HEK293 (cell line): ENCODE data around the gene IGDCC3.
A peak's percentile ranks its signal among the peaks of the same experiment; 100 is the strongest.

ENCODE experiments used
- CTCF ChIA-PET: fragments of 350-600 bp; formaldehyde crosslinking; extraction: SDS; loops from one replicate; lab custom pipeline; 2021; ENCODE audit warnings: antibody characterized with exemption; lab: Yijun Ruan, JAX
- POLR2A ChIA-PET: fragments of 300-600 bp; formaldehyde crosslinking; extraction: SDS; loops from one replicate; lab custom pipeline; 2020; ENCODE audit warnings: antibody characterized with exemption, inconsistent platforms; lab: Yijun Ruan, JAX
- H3K27ac ChIP-seq: fragments of 200-500 bp; sonication (Bioruptor generic); 2 replicates; pipeline ENCODE4 v1.5.1; 2014; ENCODE audit warnings: low read depth, low read length, control low read depth, inconsistent platforms; ENCODE audit errors: extremely low read depth
- H3K36me3 ChIP-seq, 2 experiments: fragments of 200-500 bp in 1 of 2; sonication (Bioruptor generic) in 1 of 2; 1 replicate in 1 of 2; 2 replicates in 1 of 2; pipeline ENCODE4 v1.5.1; 2014 to 2017; ENCODE audit warnings: inconsistent platforms in 2 of 2, low read length in 2 of 2; ENCODE audit not compliant: control insufficient read depth in 2 of 2, insufficient read depth in 1 of 2
- H3K4me1 ChIP-seq: fragments of 200-500 bp; sonication (Bioruptor generic); 2 replicates; pipeline ENCODE4 v1.5.1; 2014; ENCODE audit warnings: mild to moderate bottlenecking, low read length, inconsistent platforms; ENCODE audit not compliant: control insufficient read depth, insufficient read depth
- H3K4me3 ChIP-seq: 2 replicates; pipeline ENCODE4 v1.5.1; 2011; ENCODE audit warnings: low read depth, mild to moderate bottlenecking, control low read depth, low read length, moderate library complexity
- H3K9me3 ChIP-seq: fragments of 200-500 bp; sonication (Bioruptor generic); 2 replicates; pipeline ENCODE4 v1.5.1; 2014; ENCODE audit warnings: low read depth, low read length, inconsistent platforms; ENCODE audit not compliant: control insufficient read depth, insufficient read depth
- CTCF ChIP-seq: fragments of 450-650 bp; formaldehyde crosslinking; IDR thresholded peaks from 2 replicates; pipeline ENCODE4 v1.5.1; 2016; ENCODE audit warnings: missing biosample characterization, missing genetic modification characterization
- GLIS2 ChIP-seq: fragments of 450-650 bp; formaldehyde crosslinking; IDR thresholded peaks from 2 replicates; pipeline ENCODE4 v1.5.1; 2016; ENCODE audit warnings: missing biosample characterization, missing genetic modification characterization
- KLF7 ChIP-seq: fragments of 450-650 bp; formaldehyde crosslinking; IDR thresholded peaks from 2 replicates; pipeline ENCODE4 v1.5.1; 2016; ENCODE audit warnings: missing biosample characterization, missing genetic modification characterization, borderline replicate concordance
- PRDM1 ChIP-seq: fragments of 450-650 bp; formaldehyde crosslinking; IDR thresholded peaks from 2 replicates; pipeline ENCODE4; 2016; ENCODE audit warnings: missing biosample characterization, missing genetic modification characterization
- SP2 ChIP-seq: fragments of 450-650 bp; formaldehyde crosslinking; IDR thresholded peaks from 2 replicates; pipeline ENCODE4 v1.5.1; 2016; ENCODE audit warnings: missing biosample characterization, missing genetic modification characterization
- TSHZ1 ChIP-seq: fragments of 450-650 bp; formaldehyde crosslinking; IDR thresholded peaks from 2 replicates; pipeline ENCODE4 v1.5.1; 2016; ENCODE audit warnings: missing biosample characterization, missing genetic modification characterization, borderline replicate concordance
- ZBTB6 ChIP-seq: fragments of 450-650 bp; formaldehyde crosslinking; IDR thresholded peaks from 2 replicates; pipeline ENCODE4 v1.5.1; 2017; ENCODE audit warnings: missing biosample characterization, missing genetic modification characterization
- ZBTB8A ChIP-seq: fragments of 450-650 bp; formaldehyde crosslinking; IDR thresholded peaks from 2 replicates; pipeline ENCODE4 v1.5.1; 2016; ENCODE audit warnings: missing biosample characterization, missing genetic modification characterization
- ZNF133 ChIP-seq: fragments of 450-650 bp; formaldehyde crosslinking; IDR thresholded peaks from 2 replicates; pipeline ENCODE4 v1.5.1; 2016; ENCODE audit warnings: missing biosample characterization, missing genetic modification characterization
- ZNF274 ChIP-seq, 2 experiments: fragments of 200-500 bp in 1 of 2; fragments of 450-650 bp in 1 of 2; sonication (Bioruptor generic) in 1 of 2; formaldehyde crosslinking in 1 of 2; IDR thresholded peaks; 2 replicates each; pipeline versions ENCODE4 v1.5.1 to v1.6.1; 2014 to 2016; ENCODE audit warnings: borderline replicate concordance in 1 of 2, inconsistent platforms in 1 of 2, low read length in 1 of 2, missing biosample characterization in 1 of 2, missing genetic modification characterization in 1 of 2
- ZNF426 ChIP-seq: fragments of 450-650 bp; formaldehyde crosslinking; IDR thresholded peaks from 2 replicates; pipeline ENCODE4 v1.5.1; 2017; ENCODE audit warnings: missing biosample characterization, missing genetic modification characterization, mild to moderate bottlenecking, inconsistent platforms, moderate library complexity
- ZNF529 ChIP-seq: fragments of 450-650 bp; formaldehyde crosslinking; IDR thresholded peaks from 2 replicates; pipeline ENCODE4 v1.5.1; 2017; ENCODE audit warnings: missing genetic modification characterization, missing biosample characterization; ENCODE audit not compliant: insufficient replicate concordance
- ZNF776 ChIP-seq: fragments of 450-650 bp; formaldehyde crosslinking; IDR thresholded peaks from 2 replicates; pipeline ENCODE4 v1.5.0; 2017; ENCODE audit warnings: missing biosample characterization, missing genetic modification characterization, borderline replicate concordance

Gene IGDCC3

GRCh38 chr15:65376767-65377104, 1.1 kb downstream of the IGDCC3 start (continued):
- TF ChIP-seq ZBTB6 (tag by site-specific recombination) = 0 out of 2 replicates have a peak, but pooled peaks have one; percentile 57

GRCh38 chr15:65375871-65376607, 1.8 kb downstream of the IGDCC3 start:
- CTCF ChIA-PET = interaction anchor here (1.0 to 17.3 kb wide), 3 partner anchors 10 to 56 kb away, joined by 4 to 454 read pairs (median 26); no protein-coding TSS in a partner anchor
- Histone ChIP-seq H3K4me1 (peaks cover 5% of the 10 kb centered on the region; the same call in 1 of the 2 replicates), H3K36me3 (no peaks in the 10 kb centered on the region; a peak in 1 of 3 replicates)

GRCh38 chr15:65374821-65375401, 2.9 kb downstream of the IGDCC3 start:
- CTCF ChIA-PET = interaction anchor here (0.8 to 3.7 kb wide), 6 partner anchors 9 to 56 kb away, joined by 3 to 26 read pairs (median 4); no protein-coding TSS in a partner anchor
- H3K36me3 ChIP-seq = no peaks in the 10 kb centered on the region; a peak in 1 of 3 replicates
- TF ChIP-seq TSHZ1 (tag by site-specific recombination) = no peak
- TF ChIP-seq GLIS2 (tag by site-specific recombination) = no peak
- no peak for TF ChIP-seq ZNF529 (tag by site-specific recombination)
- no peak for TF ChIP-seq SP2 (tag by site-specific recombination)
- TF ChIP-seq ZBTB8A = no peak
- TF ChIP-seq KLF7 (tag by site-specific recombination) = no peak
- TF ChIP-seq ZNF133 (tag by site-specific recombination) = no peak
- no peak for TF ChIP-seq PRDM1
- TF ChIP-seq ZNF426 (tag by site-specific recombination) = no peak
- no peak for TF ChIP-seq CTCF (tag by site-specific recombination)
- TF ChIP-seq, all 188 proteins: peak for 0
- H3K9me3 ChIP-seq = no peaks in the 10 kb centered on the region
- H3K27ac ChIP-seq = no peak overlapping the region
- peaks cover 5% of the 10 kb centered on the region; the same call in 1 of the 2 replicates for H3K4me1 ChIP-seq
- H3K4me3 ChIP-seq = no peak overlapping the region
- POLR2A ChIA-PET = no interaction called here

More at GRCh38 chr15:65375871-65376607, 1.8 kb downstream of the IGDCC3 start:
- Histone ChIP-seq H3K4me3 (no peak overlapping the region), H3K9me3 (no peaks in the 10 kb centered on the region), H3K27ac (no peak overlapping the region)
- TF ChIP-seq SP2 (tag by site-specific recombination) = peak; percentile 31
- TF ChIP-seq ZNF274 (IDR thresholded peaks at IDR 0.05; ENCODE audit: low read length) = no peak
- TF ChIP-seq ZNF274 (tag by site-specific recombination; IDR thresholded peaks at IDR 0.05; ENCODE audit: borderline replicate concordance) = no peak
- TF ChIP-seq ZNF776 (tag by site-specific recombination) = no peak
- POLR2A ChIA-PET = interaction anchor here (1.0 to 1.2 kb wide), 2 partner anchors 71 to 492 kb away, joined by 3 to 5 read pairs; partner anchors contain the start of gene RNU5B-1
